ENCODE data around the gene GJA1.
"Not testable (repeated sequence)": the region's sequence is repeated elsewhere in the genome, so short reads cannot be mapped to it uniquely, and the experiment has no call there.

The GJA1 gene

GRCh38 chr6:121436960-121437850, 1.8 kb downstream of the GJA1 start:
- no peak for DNase-seq (ENCODE audit: low read depth, low spot score)
- peak overlapping the region; percentile 96 for H3K27ac ChIP-seq

DNA sequence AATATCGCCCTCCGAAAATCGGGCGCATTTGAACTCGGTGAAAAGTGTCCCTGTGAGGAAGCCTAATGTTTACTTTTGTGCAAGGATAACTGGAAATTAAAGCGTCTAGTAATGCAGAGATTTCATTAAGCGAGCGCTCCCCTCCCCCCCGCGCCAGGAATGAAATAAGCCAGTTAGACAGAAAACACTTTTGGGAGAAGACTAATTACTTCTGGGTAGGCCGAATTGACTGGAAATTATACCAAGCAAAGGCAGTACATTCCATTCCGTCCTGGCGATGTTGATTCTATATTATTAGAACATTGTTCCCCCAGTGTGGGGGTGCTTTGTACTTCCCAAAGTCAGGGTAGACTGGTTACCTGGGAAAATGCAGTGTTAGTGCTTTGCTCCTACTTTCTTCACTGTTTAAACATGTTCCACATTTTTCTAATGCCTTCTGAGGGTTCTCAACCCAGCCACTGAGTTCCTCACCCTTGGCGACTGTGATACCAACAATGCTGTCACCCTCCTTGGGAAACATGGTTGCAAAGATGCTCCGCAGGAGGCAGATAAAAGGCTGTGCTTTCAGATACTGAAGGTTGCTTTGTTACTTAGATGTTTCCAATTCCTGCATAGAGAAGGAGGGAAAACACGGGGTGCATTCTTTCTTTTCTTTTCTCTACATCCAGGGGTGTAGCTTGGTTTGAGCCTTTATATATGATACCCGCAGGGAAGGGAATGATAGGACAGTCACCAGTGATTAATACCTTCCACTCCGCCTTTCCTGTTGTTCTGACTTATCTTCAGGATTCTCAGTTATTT, 2.6 kb downstream of the GJA1 start:
- peak overlapping the region; percentile 96 for H3K27ac ChIP-seq
- peak; percentile 27 for DNase-seq (ENCODE audit: low read depth, low spot score)

GRCh38 chr6:121438869-121439268, 3.4 kb downstream of the GJA1 start:
- H3K27ac ChIP-seq: peak overlapping the region; percentile 96
- no peak for DNase-seq (ENCODE audit: low read depth, low spot score)

GRCh38 chr6:121439475-121439874, 4.0 kb downstream of the GJA1 start:
- peak overlapping the region; percentile 96 for H3K27ac ChIP-seq

GRCh38 chr6:121439926-121440325, 4.5 kb downstream of the GJA1 start:
- no peak for DNase-seq (ENCODE audit: low read depth, low spot score)
- no peak overlapping the region for H3K27ac ChIP-seq

More at GRCh38 chr6:121439475-121439874, 4.0 kb downstream of the GJA1 start:
- no peak for DNase-seq (ENCODE audit: low read depth, low spot score)

DNA sequence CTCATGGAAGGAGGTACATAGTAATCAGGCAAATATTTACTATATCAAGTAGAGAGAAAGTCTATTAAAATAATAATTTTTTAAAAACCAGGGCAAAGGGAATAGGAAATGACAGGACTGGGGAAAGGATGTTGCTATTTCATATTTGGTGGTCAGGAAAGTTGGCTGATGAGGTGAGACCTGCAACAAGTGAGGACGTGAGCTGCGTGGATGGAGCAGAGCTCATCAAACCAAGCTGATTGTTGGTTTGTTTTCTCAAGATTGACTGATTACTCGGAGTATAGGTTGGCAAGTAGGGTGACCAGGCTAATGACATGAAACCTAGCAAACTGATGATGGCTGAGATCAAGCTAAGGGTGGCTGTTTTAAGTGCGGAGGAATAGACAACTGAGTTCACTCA, 6.0 kb downstream of the GJA1 start:
- no peak overlapping the region for H3K27ac ChIP-seq
- DNase-seq (ENCODE audit: low read depth, low spot score): no peak

GRCh38 chr6:121442576-121442975, 7.1 kb downstream of the GJA1 start:
- no peak overlapping the region for H3K27ac ChIP-seq
- no peak for DNase-seq (ENCODE audit: low read depth, low spot score)

DNA sequence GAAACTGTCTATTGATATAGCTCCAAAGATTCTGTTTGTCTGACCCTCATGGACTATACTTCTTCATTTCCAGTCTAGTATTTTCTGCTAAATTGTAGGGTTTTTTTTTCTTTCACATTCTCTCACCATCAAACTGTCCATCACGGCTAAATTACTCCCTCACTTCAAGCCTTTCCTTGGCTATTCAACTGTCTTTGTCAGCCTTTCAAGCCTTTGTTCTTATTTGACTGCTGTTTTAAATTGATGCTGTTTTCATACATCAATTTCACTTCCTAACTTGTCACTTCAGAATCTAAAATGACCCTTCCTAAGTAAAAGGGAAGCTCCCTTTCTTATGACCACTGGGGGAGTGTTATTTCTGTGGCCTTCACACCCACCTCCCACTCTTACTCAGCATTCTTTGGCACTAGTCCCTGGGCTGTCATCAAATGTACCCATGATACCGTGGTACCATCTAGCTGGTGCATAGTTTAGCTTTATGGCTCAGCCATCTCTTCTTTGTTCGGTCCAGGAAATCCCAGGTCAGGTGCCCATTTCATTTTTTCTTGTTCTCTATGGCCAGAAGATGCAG, 8.6 kb downstream of the GJA1 start:
- no peak overlapping the region for H3K27ac ChIP-seq
- DNase-seq (ENCODE audit: low read depth, low spot score): no peak

- H3K27ac ChIP-seq; DNase-seq (ENCODE audit: low read depth, low spot score): not testable (repeated sequence)
These were observed 11.3 kb downstream of the GJA1 start for GRCh38 chr6:121446705-121447104.

- H3K27ac ChIP-seq; DNase-seq (ENCODE audit: low read depth, low spot score): not testable (repeated sequence)
These were observed 12.3 kb downstream of the GJA1 start for GRCh38 chr6:121447746-121448145.

DNA sequence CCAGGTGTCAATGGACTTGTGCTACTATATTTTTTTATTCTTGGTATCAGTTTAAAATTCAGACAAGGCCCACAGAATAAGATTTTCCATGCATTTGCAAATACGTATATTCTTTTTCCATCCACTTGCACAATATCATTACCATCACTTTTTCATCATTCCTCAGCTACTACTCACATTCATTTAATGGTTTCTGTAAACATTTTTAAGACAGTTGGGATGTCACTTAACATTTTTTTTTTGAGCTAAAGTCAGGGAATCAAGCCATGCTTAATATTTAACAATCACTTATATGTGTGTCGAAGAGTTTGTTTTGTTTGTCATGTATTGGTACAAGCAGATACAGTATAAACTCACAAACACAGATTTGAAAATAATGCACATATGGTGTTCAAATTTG, 13.1 kb downstream of the GJA1 start:
- not testable (repeated sequence) for H3K27ac ChIP-seq; DNase-seq (ENCODE audit: low read depth, low spot score)

DNA sequence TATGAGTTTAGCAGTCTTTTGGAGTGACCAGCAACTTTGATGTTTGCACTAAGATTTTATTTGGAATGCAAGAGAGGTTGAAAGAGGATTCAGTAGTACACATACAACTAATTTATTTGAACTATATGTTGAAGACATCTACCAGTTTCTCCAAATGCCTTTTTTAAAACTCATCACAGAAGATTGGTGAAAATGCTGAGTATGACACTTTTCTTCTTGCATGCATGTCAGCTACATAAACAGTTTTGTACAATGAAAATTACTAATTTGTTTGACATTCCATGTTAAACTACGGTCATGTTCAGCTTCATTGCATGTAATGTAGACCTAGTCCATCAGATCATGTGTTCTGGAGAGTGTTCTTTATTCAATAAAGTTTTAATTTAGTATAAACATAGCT, 13.9 kb downstream of the GJA1 start:
- H3K27ac ChIP-seq: no peak overlapping the region
- no peak for DNase-seq (ENCODE audit: low read depth, low spot score)

GRCh38 chr6:121450242-121450641, 14.8 kb downstream of the GJA1 start:
- no peak overlapping the region for H3K27ac ChIP-seq
- DNase-seq (ENCODE audit: low read depth, low spot score): no peak

- no peak overlapping the region for H3K27ac ChIP-seq
- no peak for DNase-seq (ENCODE audit: low read depth, low spot score)
These were observed 15.8 kb downstream of the GJA1 start for GRCh38 chr6:121451250-121451649.

- no peak for DNase-seq (ENCODE audit: low read depth, low spot score)
- H3K27ac ChIP-seq: no peak overlapping the region
These were observed 17.7 kb downstream of the GJA1 start for GRCh38 chr6:121453191-121453590.

DNA sequence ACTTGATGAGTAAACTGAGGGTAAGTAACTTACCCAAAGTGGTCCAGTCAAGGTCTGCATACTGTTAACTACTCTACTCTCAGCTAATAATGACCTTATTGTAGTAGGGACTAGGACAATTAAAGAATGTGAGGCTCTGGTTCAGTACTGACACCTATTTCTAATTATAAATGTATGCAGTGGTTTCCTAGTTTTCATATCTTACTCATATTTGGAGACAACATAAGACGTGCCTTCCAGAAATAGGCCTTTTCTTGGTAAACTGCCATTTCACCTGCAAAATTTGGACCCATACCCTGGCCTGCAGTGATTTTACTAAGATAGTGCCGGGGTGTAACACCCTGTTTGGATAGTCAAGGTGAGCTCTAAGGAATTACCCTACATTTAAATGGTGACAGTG, 24.7 kb downstream of the GJA1 start:
- no peak for DNase-seq (ENCODE audit: low read depth, low spot score)
- H3K27ac ChIP-seq: no peak overlapping the region

DNA sequence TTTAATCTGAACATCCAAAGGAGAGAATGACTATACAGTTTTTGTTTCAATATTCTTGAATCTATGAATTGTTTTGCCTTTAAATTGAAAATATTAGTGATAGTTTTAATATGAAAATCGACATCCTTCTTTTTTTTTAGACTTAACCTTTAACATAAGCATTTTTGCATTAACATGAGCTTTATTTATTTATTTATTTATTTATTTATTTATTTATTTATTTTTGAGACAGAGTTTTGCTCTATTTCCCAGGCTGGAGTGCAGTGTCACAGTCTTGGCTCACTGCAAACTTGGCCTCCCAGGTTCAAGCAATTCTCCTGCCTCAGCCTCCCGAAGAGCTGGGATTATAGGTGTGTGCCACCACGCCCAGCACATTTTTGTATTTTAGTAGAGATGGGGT, 27.6 kb downstream of the GJA1 start:
- H3K27ac ChIP-seq: no peak overlapping the region
- no peak for DNase-seq (ENCODE audit: low read depth, low spot score)

- H3K27ac ChIP-seq: no peak overlapping the region
- DNase-seq (ENCODE audit: low read depth, low spot score): no peak
These were observed 29.7 kb downstream of the GJA1 start for GRCh38 chr6:121465101-121465500.

GRCh38 chr6:121479486-121480098, 44.1 kb downstream of the GJA1 start:
- no peak overlapping the region for H3K27ac ChIP-seq
- DNase-seq (ENCODE audit: low read depth, low spot score): no peak

GRCh38 chr6:121480099-121480713, 44.8 kb downstream of the GJA1 start:
- no peak overlapping the region for H3K27ac ChIP-seq
- DNase-seq (ENCODE audit: low read depth, low spot score): no peak
